Liver (tissue), 9 donors: Measurements from ENCODE around the gene HLA-DQB1. TPM values are rescaled to one million over a fixed set of nuclear protein-coding genes. Genes with fewer than 3 reads are reported as not detected.

ENCODE experiments used
- DNase-seq: peaks from one replicate; pipeline ENCODE4 v3.0.0-alpha.2; 2017; ENCODE audit warnings: low spot score
- H3K27ac ChIP-seq, 2 donors: one replicate each; pipeline ENCODE4 v1.7.0; 2013; ENCODE audit warnings: inconsistent platforms in 2 of 2, low read length in 2 of 2, control low read depth in 1 of 2, low read depth in 1 of 2, mild to moderate bottlenecking in 1 of 2
- H3K27me3 ChIP-seq, 4 donors: one replicate each; pipeline versions ENCODE4 v1.6.1 to v1.7.0; 2013; ENCODE audit warnings: low read length in 3 of 4, inconsistent platforms in 1 of 4, mild to moderate bottlenecking in 1 of 4, moderate library complexity in 1 of 4; ENCODE audit not compliant: control insufficient read depth in 4 of 4, insufficient read depth in 4 of 4
- H3K36me3 ChIP-seq, 4 donors: one replicate each; pipeline versions ENCODE4 v1.6.1 to v1.7.0; 2013; ENCODE audit warnings: low read length in 3 of 4, mild to moderate bottlenecking in 3 of 4, low read depth in 1 of 4, moderate library complexity in 1 of 4; ENCODE audit not compliant: control insufficient read depth in 4 of 4, insufficient read depth in 3 of 4
- H3K4me1 ChIP-seq, 4 donors: one replicate each; pipeline versions ENCODE4 v1.6.1 to v1.7.0; 2013; ENCODE audit warnings: low read length in 3 of 4, mild to moderate bottlenecking in 3 of 4, moderate library complexity in 1 of 4; ENCODE audit not compliant: control insufficient read depth in 4 of 4, insufficient read depth in 4 of 4
- H3K4me3 ChIP-seq, 3 donors: one replicate each; pipeline versions ENCODE4 v1.6.1 to v1.7.0; 2013; ENCODE audit warnings: low read length in 3 of 3, control low read depth in 1 of 3, low read depth in 1 of 3, mild to moderate bottlenecking in 1 of 3
- H3K9ac ChIP-seq, 2 donors: one replicate each; pipeline ENCODE4 v1.7.0; 2013; ENCODE audit warnings: low read length in 2 of 2, mild to moderate bottlenecking in 2 of 2, moderate library complexity in 2 of 2, control low read depth in 1 of 2, low read depth in 1 of 2
- H3K9me3 ChIP-seq, 4 donors: one replicate each; pipeline versions ENCODE4 v1.6.1 to v1.7.0; 2013; ENCODE audit warnings: low read length in 3 of 4; ENCODE audit not compliant: control insufficient read depth in 4 of 4
- EGR1 ChIP-seq, 2 donors: IDR thresholded peaks; 2 replicates each; pipeline ENCODE4 v1.6.1; 2016 to 2018; ENCODE audit warnings: antibody characterized with exemption in 2 of 2, low read depth in 2 of 2
- FOXA1 ChIP-seq: IDR thresholded peaks from 2 replicates; pipeline ENCODE4 v1.6.1; 2016; ENCODE audit warnings: antibody characterized with exemption
- FOXA2 ChIP-seq: IDR thresholded peaks from 2 replicates; pipeline ENCODE4 v1.6.1; 2016; ENCODE audit warnings: antibody characterized with exemption
- HNF4A ChIP-seq, 2 donors: conservative IDR thresholded peaks; 2 replicates each; pipeline ENCODE4 v1.6.1; 2016; ENCODE audit warnings: antibody characterized with exemption in 2 of 2, mild to moderate bottlenecking in 2 of 2
- JUND ChIP-seq, 2 donors: IDR thresholded peaks; 2 replicates each; pipeline ENCODE4 v1.6.1; 2016; ENCODE audit warnings: antibody characterized with exemption in 2 of 2
- RAD21 ChIP-seq, 2 donors: IDR thresholded peaks; 2 replicates each; pipeline ENCODE4 v1.6.1; 2016; ENCODE audit warnings: antibody characterized with exemption in 2 of 2, mild to moderate bottlenecking in 2 of 2
- SP1 ChIP-seq: IDR thresholded peaks from 2 replicates; pipeline ENCODE4 v1.6.1; 2018; ENCODE audit warnings: antibody characterized with exemption, mild to moderate bottlenecking
- TAF1 ChIP-seq: conservative IDR thresholded peaks from 2 replicates; pipeline ENCODE4 v1.6.1; 2016; ENCODE audit warnings: antibody characterized with exemption, mild to moderate bottlenecking
- YY1 ChIP-seq: IDR thresholded peaks from 2 replicates; pipeline ENCODE4 v1.6.1; 2016; ENCODE audit warnings: antibody characterized with exemption, mild to moderate bottlenecking
- WGBS: extraction: QIAGEN DNeasy Blood & Tissue Kit; methylation state at CpG from one replicate; pipeline ENCODE4 v1.1.7; 2013; 5-methylcytosine and 5-hydroxymethylcytosine counted together
- polyA plus RNA-seq, 2 donors: library from polyadenylated mRNA; stranded (reverse) in 1 of 2; unstranded in 1 of 2; fragments of 200-250 nt in 1 of 2; fragments of >200 nt in 1 of 2; fragmentation: Nextera tagmentation in 1 of 2; extraction: Ambion mirVana in 1 of 2; gene quantifications; one replicate each; pipeline versions ENCODE4 v1.2.1 to v1.2.3, GENCODE V29; 2013 to 2015
- total RNA-seq, 2 donors: library from RNA; depleted of rRNA; stranded (reverse); fragments of >200 nt; gene quantifications; one replicate each; pipeline ENCODE4 v1.2.3, GENCODE V29; 2014
- TF ChIP-seq, protein P1 (sequence below): IDR thresholded peaks from 2 replicates; pipeline ENCODE4 v1.6.1; 2016; ENCODE audit warnings: antibody characterized with exemption
- TF ChIP-seq, protein P2 (sequence below): fragments of 150-350 bp; IDR thresholded peaks from 2 replicates; pipeline ENCODE4 v1.5.1; 2017; ENCODE audit warnings: improper control_type of control experiment, low read depth, low read length; ENCODE audit not compliant: missing input control
- TF ChIP-seq, protein P3 (sequence below): IDR thresholded peaks from 2 replicates; pipeline ENCODE4 v1.6.1; 2016; ENCODE audit warnings: antibody characterized with exemption
- donor health status: healthy.
- donor health status: healthy.
- donor health status: healthy.
- donor health status: healthy.
- donor health status: healthy.

The HLA-DQB1 gene
- total and polyA plus RNA-seq, 4 donors = 1.9 to 12.4 (median 7.3) TPM

DNA sequence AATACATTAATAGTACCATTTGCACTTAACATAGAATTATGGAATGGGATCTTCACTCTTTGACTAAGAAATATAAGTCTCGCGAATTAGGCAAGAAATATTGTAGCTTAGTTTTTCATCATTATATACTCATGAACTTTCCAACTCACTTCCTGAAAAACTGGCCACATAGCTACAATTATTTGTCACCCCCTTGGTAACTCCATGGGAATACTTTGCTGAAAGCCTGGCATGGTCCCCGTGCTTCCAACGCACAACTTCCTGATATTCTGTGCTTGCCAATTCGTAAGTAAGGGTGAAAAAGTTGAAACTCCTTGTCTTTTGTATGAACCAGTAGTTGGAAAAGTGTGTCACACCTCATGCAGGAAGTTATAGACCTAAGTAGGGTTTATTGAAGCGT is 53.0 kb downstream of the HLA-DQB1 start (continued):
- TF ChIP-seq, protein P1, sequence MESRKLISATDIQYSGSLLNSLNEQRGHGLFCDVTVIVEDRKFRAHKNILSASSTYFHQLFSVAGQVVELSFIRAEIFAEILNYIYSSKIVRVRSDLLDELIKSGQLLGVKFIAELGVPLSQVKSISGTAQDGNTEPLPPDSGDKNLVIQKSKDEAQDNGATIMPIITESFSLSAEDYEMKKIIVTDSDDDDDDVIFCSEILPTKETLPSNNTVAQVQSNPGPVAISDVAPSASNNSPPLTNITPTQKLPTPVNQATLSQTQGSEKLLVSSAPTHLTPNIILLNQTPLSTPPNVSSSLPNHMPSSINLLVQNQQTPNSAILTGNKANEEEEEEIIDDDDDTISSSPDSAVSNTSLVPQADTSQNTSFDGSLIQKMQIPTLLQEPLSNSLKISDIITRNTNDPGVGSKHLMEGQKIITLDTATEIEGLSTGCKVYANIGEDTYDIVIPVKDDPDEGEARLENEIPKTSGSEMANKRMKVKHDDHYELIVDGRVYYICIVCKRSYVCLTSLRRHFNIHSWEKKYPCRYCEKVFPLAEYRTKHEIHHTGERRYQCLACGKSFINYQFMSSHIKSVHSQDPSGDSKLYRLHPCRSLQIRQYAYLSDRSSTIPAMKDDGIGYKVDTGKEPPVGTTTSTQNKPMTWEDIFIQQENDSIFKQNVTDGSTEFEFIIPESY = no peak

DNA sequence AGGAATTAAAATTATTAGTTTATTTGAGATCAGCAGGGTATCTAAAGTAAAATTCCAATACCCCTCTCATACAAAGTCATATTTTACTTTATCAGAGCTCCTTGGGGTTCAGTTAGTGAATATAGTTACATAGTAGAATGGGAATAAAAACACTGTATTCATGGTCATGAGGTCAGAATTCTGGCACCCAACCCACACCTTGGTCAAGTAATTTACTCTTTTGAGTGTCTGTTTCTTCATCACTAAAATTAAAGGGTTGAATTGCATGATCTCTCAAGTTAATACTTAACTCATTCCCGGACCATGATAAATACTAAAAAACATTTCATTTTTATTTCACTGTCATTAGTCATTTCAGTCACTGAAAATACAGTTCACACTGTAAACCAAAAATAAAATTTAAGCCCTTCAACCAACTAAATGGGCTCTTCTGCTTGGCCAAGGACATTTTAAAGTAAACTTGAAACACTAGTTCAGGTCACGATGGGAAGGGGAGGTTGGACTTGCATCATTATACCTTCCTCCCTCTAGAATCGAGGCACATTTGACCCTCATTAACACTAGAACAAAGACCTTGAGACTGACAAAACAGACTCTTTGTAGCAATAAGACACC is 55.7 kb downstream of the HLA-DQB1 start:
- TF ChIP-seq, protein P2, sequence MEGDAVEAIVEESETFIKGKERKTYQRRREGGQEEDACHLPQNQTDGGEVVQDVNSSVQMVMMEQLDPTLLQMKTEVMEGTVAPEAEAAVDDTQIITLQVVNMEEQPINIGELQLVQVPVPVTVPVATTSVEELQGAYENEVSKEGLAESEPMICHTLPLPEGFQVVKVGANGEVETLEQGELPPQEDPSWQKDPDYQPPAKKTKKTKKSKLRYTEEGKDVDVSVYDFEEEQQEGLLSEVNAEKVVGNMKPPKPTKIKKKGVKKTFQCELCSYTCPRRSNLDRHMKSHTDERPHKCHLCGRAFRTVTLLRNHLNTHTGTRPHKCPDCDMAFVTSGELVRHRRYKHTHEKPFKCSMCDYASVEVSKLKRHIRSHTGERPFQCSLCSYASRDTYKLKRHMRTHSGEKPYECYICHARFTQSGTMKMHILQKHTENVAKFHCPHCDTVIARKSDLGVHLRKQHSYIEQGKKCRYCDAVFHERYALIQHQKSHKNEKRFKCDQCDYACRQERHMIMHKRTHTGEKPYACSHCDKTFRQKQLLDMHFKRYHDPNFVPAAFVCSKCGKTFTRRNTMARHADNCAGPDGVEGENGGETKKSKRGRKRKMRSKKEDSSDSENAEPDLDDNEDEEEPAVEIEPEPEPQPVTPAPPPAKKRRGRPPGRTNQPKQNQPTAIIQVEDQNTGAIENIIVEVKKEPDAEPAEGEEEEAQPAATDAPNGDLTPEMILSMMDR = no peak
- TF ChIP-seq FOXA2 (no peak), HNF4A (conservative IDR thresholded peaks at IDR 0.05) (no peak), RAD21 (IDR thresholded peaks at IDR 0.05) (no peak), EGR1 (IDR thresholded peaks at IDR 0.05; ENCODE audit: low read depth in 2 of 2) (no peak), SP1 (no peak), TAF1 (no peak), JUND (IDR thresholded peaks at IDR 0.05) (no peak), YY1 (no peak)
- TF ChIP-seq, protein P3, sequence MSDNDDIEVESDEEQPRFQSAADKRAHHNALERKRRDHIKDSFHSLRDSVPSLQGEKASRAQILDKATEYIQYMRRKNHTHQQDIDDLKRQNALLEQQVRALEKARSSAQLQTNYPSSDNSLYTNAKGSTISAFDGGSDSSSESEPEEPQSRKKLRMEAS = no peak
- TF ChIP-seq, protein P1 = no peak
- Histone ChIP-seq H3K27me3 (peaks cover 0 to 2% (median 0%) of the 10 kb centered on the region in 4 donors), H3K4me1 (no peaks in the 10 kb centered on the region), H3K4me3 (no peak overlapping the region), H3K9me3 (no peaks in the 10 kb centered on the region), H3K27ac (no peak overlapping the region), H3K36me3 (no peaks in the 10 kb centered on the region), H3K9ac (no peak overlapping the region)
- 24% methylated on average over 3 of the region's 3 CpGs for whole genome bisulfite sequencing
- no peak for DNase-seq

DNA sequence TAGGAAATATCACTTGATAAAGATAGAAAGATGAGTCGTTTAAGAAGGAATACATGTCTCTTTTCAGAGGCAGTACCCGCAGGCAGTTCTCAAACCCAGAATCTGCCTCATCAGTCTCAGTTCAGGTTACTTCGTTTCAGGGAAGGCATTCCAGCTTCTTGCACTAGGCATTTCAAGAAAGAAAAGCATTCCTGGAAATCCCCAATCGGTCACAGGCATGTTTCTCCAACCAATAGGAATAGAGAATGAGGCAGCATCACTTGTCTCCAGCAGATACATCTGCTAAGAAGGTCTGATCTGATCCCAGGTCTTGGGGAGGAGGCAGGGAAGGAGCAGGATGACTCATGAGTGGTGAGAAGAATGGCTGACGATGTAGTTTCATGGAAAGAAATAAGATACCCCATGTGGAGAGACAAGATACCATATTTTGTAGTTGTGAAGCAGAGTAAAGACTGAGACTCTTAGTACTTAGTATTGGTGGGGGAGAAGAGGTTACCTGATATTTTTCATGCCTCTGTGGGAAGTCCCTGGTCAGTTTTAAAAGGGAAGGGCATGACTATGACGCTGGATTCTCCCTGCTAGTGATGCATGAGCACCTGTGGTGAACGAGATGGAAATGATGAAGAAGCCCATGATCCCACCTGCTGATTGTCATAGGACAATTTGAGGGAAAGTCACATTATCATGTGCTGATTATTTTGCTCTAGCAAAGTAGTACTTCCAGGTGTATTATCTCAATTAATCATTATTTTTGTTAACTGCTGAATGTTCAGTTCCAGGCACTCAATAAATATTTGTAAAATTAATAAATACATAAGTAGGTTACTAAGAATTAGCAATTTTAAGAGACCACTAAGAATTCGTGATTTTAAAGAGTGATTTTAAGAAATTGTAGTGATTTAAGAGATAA is 56.5 kb downstream of the HLA-DQB1 start:
- Histone ChIP-seq H3K36me3 (no peaks in the 10 kb centered on the region), H3K27ac (peak overlapping the region in 1 of 2 donors; percentile 59), H3K9me3 (no peaks in the 10 kb centered on the region), H3K4me1 (no peaks in the 10 kb centered on the region), H3K27me3 (peaks cover 0 to 2% (median 0%) of the 10 kb centered on the region in 4 donors), H3K4me3 (no peak overlapping the region), H3K9ac (no peak overlapping the region)
- TF ChIP-seq HNF4A (conservative IDR thresholded peaks at IDR 0.05) (no peak), JUND (IDR thresholded peaks at IDR 0.05) (peak in 1 of 2 donors; percentile 27), FOXA1 (no peak)
- WGBS = 7% methylated on average over 8 of the region's 8 CpGs
- peak; percentile 36 for DNase-seq

Other genes starting within 250 kb of the HLA-DQB1 start
- gene HLA-DRA, start 226.8 kb downstream of the HLA-DQB1 start, total RNA-seq = 10 to 100 TPM; 82.1 to 94.2 TPM
- 100 to 1,000 TPM in 1 of 2 donors, 10 to 100 TPM in 1; 53.4 to 145 TPM for gene HLA-DRA, start 226.8 kb downstream of the HLA-DQB1 start, polyA plus RNA-seq
- 10 to 100 TPM in 1 of 2 donors, 1 to 10 TPM in 1; 3.8 to 42.9 TPM for gene HLA-DRB5, start 136.4 kb downstream of the HLA-DQB1 start, total RNA-seq
- 1 to 10 TPM in 1 of 2 donors, under 1 TPM in 1; 0.36 to 1.8 TPM for gene HLA-DRB5, start 136.4 kb downstream of the HLA-DQB1 start, polyA plus RNA-seq
- 10 to 100 TPM; 37.0 to 46.1 TPM for gene HLA-DRB1, start 76.8 kb downstream of the HLA-DQB1 start, total RNA-seq
- 10 to 100 TPM; 26.0 to 35.7 TPM for gene HLA-DRB1, start 76.8 kb downstream of the HLA-DQB1 start, polyA plus RNA-seq
- 10 to 100 TPM in 1 of 2 donors, 1 to 10 TPM in 1; 8.5 to 19.9 TPM for gene HLA-DQA1, start 29.3 kb downstream of the HLA-DQB1 start, total RNA-seq
- 10 to 100 TPM in 1 of 2 donors, 1 to 10 TPM in 1; 2.1 to 10.2 TPM for gene HLA-DQA1, start 29.3 kb downstream of the HLA-DQB1 start, polyA plus RNA-seq
- gene HLA-DQA2, start 74.7 kb upstream of the HLA-DQB1 start, total RNA-seq = under 1 TPM in 1 of 2 donors, not detected in 1; 0.23 TPM
- gene HLA-DQA2, start 74.7 kb upstream of the HLA-DQB1 start, polyA plus RNA-seq = under 1 TPM; 0.16 to 0.32 TPM
- gene HLA-DQB2, start 96.9 kb upstream of the HLA-DQB1 start, total RNA-seq = not detected
- under 1 TPM in 1 of 2 donors, not detected in 1; 0.32 TPM for gene HLA-DQB2, start 96.9 kb upstream of the HLA-DQB1 start, polyA plus RNA-seq
- under 1 TPM in 1 of 2 donors, not detected in 1; 0.25 TPM for gene HLA-DOB, start 150.3 kb upstream of the HLA-DQB1 start, total RNA-seq
- gene HLA-DOB, start 150.3 kb upstream of the HLA-DQB1 start, polyA plus RNA-seq = under 1 TPM; 0.16 to 0.67 TPM
- 1 to 10 TPM; 5.1 to 7.7 TPM for gene TAP2, start 172.1 kb upstream of the HLA-DQB1 start, total RNA-seq
- 10 to 100 TPM in 1 of 2 donors, 1 to 10 TPM in 1; 2.2 to 14.9 TPM for gene TAP2, start 172.1 kb upstream of the HLA-DQB1 start, polyA plus RNA-seq
- 10 to 100 TPM; 19.9 to 39.1 TPM for gene PSMB8, start 177.4 kb upstream of the HLA-DQB1 start, total RNA-seq
- gene PSMB8, start 177.4 kb upstream of the HLA-DQB1 start, polyA plus RNA-seq = 10 to 100 TPM; 49.0 to 75.1 TPM
- gene TAP1, start 187.0 kb upstream of the HLA-DQB1 start, total RNA-seq = 10 to 100 TPM in 1 of 2 donors, 1 to 10 TPM in 1; 9.8 to 18.2 TPM
- 10 to 100 TPM; 10.3 to 14.3 TPM for gene TAP1, start 187.0 kb upstream of the HLA-DQB1 start, polyA plus RNA-seq
- gene PSMB9, start 187.5 kb upstream of the HLA-DQB1 start, total RNA-seq = 10 to 100 TPM; 11.7 to 13.4 TPM
- gene PSMB9, start 187.5 kb upstream of the HLA-DQB1 start, polyA plus RNA-seq = 10 to 100 TPM; 27.1 to 31.6 TPM